Upper lobe of left lung (tissue), 4 donors: Measurements from ENCODE around the gene IP6K1.

Experiments used
- CTCF ChIP-seq, 6 experiments: fragments of 450-650 bp in 4 of 6; fragments of 200-600 bp in 2 of 6; sonication (generic) in 2 of 6; IDR thresholded peaks; one replicate each; pipeline ENCODE4 v1.5.1; 2016 to 2019; ENCODE audit warnings: antibody characterized with exemption in 6 of 6
- POLR2A ChIP-seq, 4 donors: fragments of 450-650 bp; IDR thresholded peaks; one replicate each; pipeline ENCODE4 v1.5.1; 2016 to 2017; ENCODE audit warnings: antibody characterized with exemption in 4 of 4, mild to moderate bottlenecking in 2 of 4
- POLR2AphosphoS5 ChIP-seq, 2 donors: sonication (generic); formaldehyde crosslinking; IDR thresholded peaks; one replicate each; pipeline ENCODE4 v1.5.1; 2017; ENCODE audit warnings: antibody characterized with exemption in 2 of 2

GRCh38 chr3:49716169-49716568, 70.2 kb downstream of the IP6K1 start:
- TF ChIP-seq CTCF (IDR thresholded peaks at IDR 0.05) (no peak), POLR2AphosphoS5 (IDR thresholded peaks at IDR 0.05) (no peak), POLR2A (IDR thresholded peaks at IDR 0.05) (no peak)
